GM19238 (cell line): Measurements from ENCODE around the gene ZNF580.

Experiments used
- DNase-seq: peaks from one replicate; pipeline ENCODE4 v3.0.0; 2011; ENCODE audit warnings: low spot score; ENCODE audit not compliant: insufficient read length

ZNF580 gene

DNA sequence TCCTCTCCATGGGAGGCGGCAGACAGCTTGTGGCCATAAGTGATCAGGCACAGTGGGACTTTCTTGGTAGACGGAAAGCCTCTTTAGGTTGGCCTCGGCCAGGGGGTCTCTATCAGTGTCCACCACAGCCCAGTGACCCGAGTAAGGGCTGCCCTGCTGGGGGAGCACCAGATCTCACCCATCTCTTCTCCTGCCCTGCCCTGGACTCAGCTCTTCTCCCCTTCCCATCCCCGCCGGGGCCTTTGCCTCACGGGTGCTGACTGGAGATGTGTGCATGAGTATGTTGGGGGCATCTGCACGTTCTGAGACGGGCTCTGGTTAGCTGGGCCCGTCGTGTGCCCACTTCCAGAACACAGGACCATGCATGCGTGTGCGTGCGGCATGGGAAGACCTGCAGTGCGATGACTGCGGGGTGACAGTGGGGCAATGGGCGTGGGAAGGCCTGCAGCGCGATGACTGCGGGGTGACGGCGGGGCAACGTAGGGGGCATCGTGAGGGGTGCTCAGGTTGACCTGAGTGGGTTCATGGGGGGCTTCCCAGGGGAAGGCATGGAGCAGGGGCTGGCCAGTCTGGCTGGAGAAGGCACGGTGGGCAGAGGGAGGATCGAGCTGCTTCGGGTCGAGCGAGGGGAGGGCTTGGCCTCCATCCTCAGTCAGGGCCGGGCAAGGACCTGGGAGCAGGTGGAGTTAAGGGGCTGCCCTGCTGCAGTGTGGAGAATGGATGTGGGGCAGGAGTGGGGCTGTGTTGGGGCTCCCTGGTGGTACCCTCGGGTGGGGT, 50.2 kb downstream of the ZNF580 start:
- DNase-seq, result no peak

DNA sequence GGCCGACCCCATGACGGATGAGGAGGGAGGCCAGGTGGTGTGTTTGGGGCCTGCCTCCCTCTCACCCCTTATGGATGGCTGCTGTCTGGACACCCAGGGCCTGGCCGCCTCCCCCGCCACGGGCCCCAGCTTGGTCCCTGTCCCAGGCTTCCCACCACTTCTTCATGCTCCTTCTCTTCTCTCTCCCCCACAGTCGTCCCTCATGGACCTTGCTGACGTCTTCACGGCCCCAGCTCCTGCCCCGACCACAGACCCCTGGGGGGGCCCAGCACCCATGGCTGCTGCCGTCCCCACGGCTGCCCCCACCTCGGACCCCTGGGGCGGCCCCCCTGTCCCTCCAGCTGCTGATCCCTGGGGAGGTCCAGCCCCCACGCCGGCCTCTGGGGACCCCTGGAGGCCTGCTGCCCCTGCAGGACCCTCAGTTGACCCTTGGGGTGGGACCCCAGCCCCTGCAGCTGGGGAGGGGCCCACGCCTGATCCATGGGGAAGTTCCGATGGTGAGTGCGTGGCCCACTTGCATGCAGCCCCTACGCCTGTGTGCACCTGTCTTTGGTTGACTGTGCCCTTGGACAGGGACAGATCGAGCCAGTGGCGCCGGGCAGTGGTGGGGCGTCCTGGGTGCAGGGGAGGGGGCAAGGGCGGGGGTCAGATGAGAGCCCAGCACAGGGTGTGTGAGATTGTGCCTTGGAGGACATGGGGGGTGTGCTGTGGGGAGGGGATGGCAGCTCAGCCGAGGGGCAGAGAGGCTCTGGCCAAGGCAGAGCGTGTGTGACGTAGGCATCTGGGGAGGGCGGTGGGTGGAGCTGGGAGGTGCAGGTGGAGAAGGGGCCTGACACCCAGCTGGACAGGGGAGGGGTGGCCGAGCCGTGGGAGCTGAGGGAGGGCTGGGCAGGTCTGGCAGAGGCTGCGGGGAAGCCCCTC, 51.0 kb downstream of the ZNF580 start:
- no peak for DNase-seq

- DNase-seq, result no peak
Measured at GRCh38 chr19:55692681-55693081, 51.9 kb downstream of the ZNF580 start.
